Thoracic aorta (tissue), 2 donors: ENCODE measurements around the gene REV1. TPM values are rescaled to one million over a fixed set of nuclear protein-coding genes. Genes with fewer than 3 reads are reported as not detected.

ENCODE experiments used
- ATAC-seq: fragments of 150-250 bp; one replicate; pipeline ENCODE4 v1.8.0; 2017; ENCODE audit warnings: low read depth; ENCODE audit not compliant: insufficient number of reproducible peaks, low FRiP score
- DNase-seq: peaks from one replicate; pipeline ENCODE4 v3.0.0-alpha.2; 2020; ENCODE audit warnings: low spot score
- H3K27ac ChIP-seq, 2 donors: fragments of 200-600 bp; sonication (generic); 1 replicate in 1 of 2; 2 replicates in 1 of 2; pipeline ENCODE4 v1.5.1; 2016; ENCODE audit warnings: mild to moderate bottlenecking in 2 of 2, moderate library complexity in 2 of 2
- H3K27me3 ChIP-seq: fragments of 200-600 bp; sonication (generic); replicated peaks from 2 replicates; pipeline ENCODE4 v1.6.0; 2016; ENCODE audit warnings: mild to moderate bottlenecking; ENCODE audit not compliant: insufficient read depth
- H3K36me3 ChIP-seq: fragments of 200-600 bp; sonication (generic); one replicate; pipeline ENCODE4 v1.5.1; 2016
- H3K4me1 ChIP-seq, 2 donors: fragments of 200-600 bp; sonication (generic); 1 replicate in 1 of 2; 2 replicates in 1 of 2; pipeline versions ENCODE4 v1.5.1 to v1.6.0; 2016; ENCODE audit warnings: low read depth in 2 of 2, mild to moderate bottlenecking in 1 of 2; ENCODE audit not compliant: control insufficient read depth in 1 of 2
- H3K4me3 ChIP-seq: fragments of 200-600 bp; sonication (generic); 2 replicates; pipeline ENCODE4 v1.5.1; 2016; ENCODE audit warnings: mild to moderate bottlenecking
- H3K9me3 ChIP-seq: fragments of 200-600 bp; sonication (generic); 2 replicates; pipeline ENCODE4 v1.5.1; 2016
- total RNA-seq, 2 donors: library from RNA; depleted of rRNA; stranded (reverse); fragments of >200 nt; gene quantifications; one replicate each; pipeline versions ENCODE4 v1.1.0 to v1.2.3, GENCODE V29; 2016
- TF ChIP-seq, protein P1 (sequence below): fragments of 200-600 bp; sonication (generic); IDR thresholded peaks from one replicate; pipeline ENCODE4 v1.5.1; 2019; ENCODE audit warnings: antibody characterized with exemption

The REV1 gene
- total RNA-seq, 2 donors from 2014 or later, result 48.3 to 107 TPM

DNA sequence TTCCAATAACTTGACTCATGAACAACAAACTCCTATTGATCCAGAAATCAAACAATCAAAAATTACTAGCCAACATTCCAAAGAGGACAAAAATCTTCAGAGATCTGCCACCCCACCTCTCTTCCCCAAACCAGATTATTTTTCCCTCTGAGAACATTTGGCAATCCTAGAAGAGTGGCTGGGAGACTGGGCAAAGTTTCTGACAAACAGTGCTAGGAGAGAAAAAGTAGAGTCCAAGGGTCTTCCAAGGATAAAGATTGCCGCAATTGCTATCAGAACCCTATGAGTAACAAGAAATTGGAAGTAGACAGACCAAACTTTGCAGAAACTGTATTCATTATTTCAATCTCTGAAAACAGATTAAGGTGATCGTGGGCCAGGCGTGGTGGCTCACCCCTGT, 22.4 kb downstream of the REV1 start:
- H3K36me3 ChIP-seq, result no peaks in the 10 kb centered on the region
- H3K27ac ChIP-seq, result no peak overlapping the region

DNA sequence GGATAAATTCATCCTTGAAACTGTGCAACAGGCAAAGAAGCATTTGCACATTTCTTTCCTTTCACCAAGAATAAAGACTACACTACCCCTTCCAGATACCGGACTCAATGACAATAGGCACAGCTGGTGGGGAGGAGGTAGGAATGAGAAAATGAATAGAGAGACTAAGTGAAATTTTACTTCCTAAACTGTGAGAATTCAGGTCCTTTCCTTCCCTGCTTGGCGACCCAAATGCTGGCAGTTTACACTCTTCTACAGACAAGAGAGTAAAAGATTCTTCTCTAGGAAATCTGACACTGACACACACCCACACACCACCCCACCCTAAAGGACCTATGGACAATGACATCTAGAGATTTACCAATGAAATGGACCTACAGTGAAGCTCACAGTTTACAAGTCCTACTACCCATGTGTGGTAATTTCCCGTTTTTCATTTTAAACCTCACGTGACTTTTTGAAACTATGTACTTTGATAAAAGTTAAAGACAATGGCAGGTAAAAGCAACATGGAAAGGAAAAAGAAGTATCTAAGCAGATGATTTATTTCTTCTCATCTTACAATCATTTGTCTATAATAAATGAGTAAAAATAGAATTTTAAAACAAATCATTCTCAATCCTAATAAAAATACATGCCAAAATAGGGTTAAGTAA, 27.9 kb downstream of the REV1 start:
- TF ChIP-seq, protein P1, sequence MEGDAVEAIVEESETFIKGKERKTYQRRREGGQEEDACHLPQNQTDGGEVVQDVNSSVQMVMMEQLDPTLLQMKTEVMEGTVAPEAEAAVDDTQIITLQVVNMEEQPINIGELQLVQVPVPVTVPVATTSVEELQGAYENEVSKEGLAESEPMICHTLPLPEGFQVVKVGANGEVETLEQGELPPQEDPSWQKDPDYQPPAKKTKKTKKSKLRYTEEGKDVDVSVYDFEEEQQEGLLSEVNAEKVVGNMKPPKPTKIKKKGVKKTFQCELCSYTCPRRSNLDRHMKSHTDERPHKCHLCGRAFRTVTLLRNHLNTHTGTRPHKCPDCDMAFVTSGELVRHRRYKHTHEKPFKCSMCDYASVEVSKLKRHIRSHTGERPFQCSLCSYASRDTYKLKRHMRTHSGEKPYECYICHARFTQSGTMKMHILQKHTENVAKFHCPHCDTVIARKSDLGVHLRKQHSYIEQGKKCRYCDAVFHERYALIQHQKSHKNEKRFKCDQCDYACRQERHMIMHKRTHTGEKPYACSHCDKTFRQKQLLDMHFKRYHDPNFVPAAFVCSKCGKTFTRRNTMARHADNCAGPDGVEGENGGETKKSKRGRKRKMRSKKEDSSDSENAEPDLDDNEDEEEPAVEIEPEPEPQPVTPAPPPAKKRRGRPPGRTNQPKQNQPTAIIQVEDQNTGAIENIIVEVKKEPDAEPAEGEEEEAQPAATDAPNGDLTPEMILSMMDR, result no peak
- no peak overlapping the region for H3K27ac ChIP-seq
- no peaks in the 10 kb centered on the region for H3K27me3 ChIP-seq
- ATAC-seq, result no peak
- no peak for DNase-seq
- peaks cover 24% of the 10 kb centered on the region for H3K36me3 ChIP-seq
- H3K4me1 ChIP-seq, result no peaks in the 10 kb centered on the region
- no peak overlapping the region for H3K4me3 ChIP-seq
- H3K9me3 ChIP-seq, result no peaks in the 10 kb centered on the region

More for the DNA sequence above, 22.4 kb downstream of the REV1 start:
- H3K4me3 ChIP-seq, result no peak overlapping the region
- H3K27me3 ChIP-seq, result no peaks in the 10 kb centered on the region
- no peaks in the 10 kb centered on the region for H3K9me3 ChIP-seq
- H3K4me1 ChIP-seq, result peaks cover 4 to 15% of the 10 kb centered on the region in 2 donors
- ATAC-seq, result no peak
- DNase-seq, result no peak
- TF ChIP-seq, protein P1, result no peak

DNA sequence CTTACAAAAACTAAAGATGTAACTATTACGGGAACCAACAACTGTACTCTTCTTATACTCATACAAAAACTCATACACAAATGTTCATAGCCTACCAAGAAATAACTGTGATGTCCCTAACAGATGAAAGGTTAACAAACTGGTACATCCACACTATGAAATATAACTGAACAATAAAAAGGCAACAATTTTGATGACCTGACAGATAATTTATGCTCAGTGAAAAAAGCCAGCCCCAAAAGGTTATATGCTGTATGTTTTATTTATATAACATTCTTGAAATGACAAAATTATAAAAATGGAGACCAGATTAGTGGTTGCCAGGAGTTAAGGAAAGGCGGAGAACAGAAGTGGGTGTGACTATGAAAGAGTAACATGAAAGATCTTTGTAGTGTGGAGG, 31.3 kb downstream of the REV1 start:
- Histone ChIP-seq H3K27ac (no peak overlapping the region), H3K36me3 (peaks cover 34% of the 10 kb centered on the region), H3K27me3 (no peaks in the 10 kb centered on the region), H3K4me1 (no peaks in the 10 kb centered on the region), H3K4me3 (no peak overlapping the region), H3K9me3 (no peaks in the 10 kb centered on the region)
- ATAC-seq, result no peak
- DNase-seq, result no peak
- TF ChIP-seq, protein P1, result no peak

DNA sequence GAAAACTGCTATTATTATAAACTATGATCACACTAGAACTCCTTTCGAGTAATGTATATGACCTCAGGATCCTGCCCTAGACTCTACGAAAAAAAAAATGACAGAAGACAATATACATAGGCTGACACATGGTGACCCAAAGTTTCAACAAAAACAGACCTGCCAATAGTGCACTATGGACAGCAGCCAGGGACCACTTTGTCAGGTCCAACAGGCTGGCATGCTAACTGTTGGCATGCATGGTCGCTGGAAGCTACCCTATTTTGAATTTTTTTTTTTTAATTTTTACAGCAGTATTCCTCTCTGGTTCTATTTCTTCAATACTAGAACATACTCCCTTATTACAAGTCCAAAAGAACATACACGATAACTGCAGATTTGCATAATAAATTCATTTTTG, 38.1 kb downstream of the REV1 start:
- DNase-seq, result no peak

DNA sequence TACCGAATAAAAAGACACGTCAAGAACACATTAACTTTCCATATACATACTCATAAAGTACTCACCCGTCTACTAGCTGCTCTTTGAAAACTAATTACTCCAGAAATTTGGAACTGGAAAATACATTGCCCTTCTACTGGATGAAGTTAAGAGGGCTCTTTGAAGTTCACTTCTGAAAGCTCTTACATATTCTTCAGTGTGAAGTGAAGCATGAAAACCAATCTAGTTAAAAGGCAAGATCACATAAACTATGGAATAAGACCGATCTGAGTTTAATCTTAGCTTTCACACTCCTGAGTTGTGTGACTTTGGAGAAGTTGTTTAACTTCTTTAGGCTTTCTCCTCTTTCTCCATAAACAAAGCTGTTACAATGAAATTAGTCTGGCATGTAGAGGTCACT, 38.5 kb downstream of the REV1 start:
- peaks cover 18% of the 10 kb centered on the region for H3K36me3 ChIP-seq

More for the DNA sequence above, 38.1 kb downstream of the REV1 start:
- H3K27me3 ChIP-seq, result no peaks in the 10 kb centered on the region
- H3K36me3 ChIP-seq, result peaks cover 20% of the 10 kb centered on the region
- no peak for ATAC-seq
- H3K27ac ChIP-seq, result no peak overlapping the region
- no peaks in the 10 kb centered on the region for H3K9me3 ChIP-seq
- H3K4me1 ChIP-seq, result peaks cover 0 to 6% of the 10 kb centered on the region in 2 donors
- TF ChIP-seq, protein P1, result no peak
- no peak overlapping the region for H3K4me3 ChIP-seq

More for the DNA sequence above, 38.5 kb downstream of the REV1 start:
- H3K4me3 ChIP-seq, result no peak overlapping the region
- H3K27me3 ChIP-seq, result no peaks in the 10 kb centered on the region
- ATAC-seq (no peak), DNase-seq (no peak)
- peaks cover 0 to 6% of the 10 kb centered on the region in 2 donors for H3K4me1 ChIP-seq
- TF ChIP-seq, protein P1, result no peak
- no peaks in the 10 kb centered on the region for H3K9me3 ChIP-seq
- H3K27ac ChIP-seq, result no peak overlapping the region
